K562 (cell line): ENCODE measurements around the gene P4HB. TPM values are rescaled to one million over a fixed set of nuclear protein-coding genes. Genes with fewer than 3 reads are reported as not detected.

Experiments
- EGR1 ChIP-seq: fragments of 450-650 bp; conservative IDR thresholded peaks from 2 replicates; pipeline ENCODE4 v1.6.1; 2017; ENCODE audit warnings: mild to moderate bottlenecking
- FIP1L1 ChIP-seq: fragments of 200-400 bp; formaldehyde crosslinking; IDR thresholded peaks from 2 replicates; pipeline ENCODE4 v1.6.1; 2018; ENCODE audit warnings: mild to moderate bottlenecking, low read depth, low read length; ENCODE audit not compliant: poor library complexity, severe bottlenecking
- FOXJ3 ChIP-seq: sonication (generic); formaldehyde crosslinking; IDR thresholded peaks from 2 replicates; pipeline ENCODE4 v1.4.0; 2020; ENCODE audit warnings: mild to moderate bottlenecking, missing genetic modification reagents
- ILK ChIP-seq: fragments of 450-650 bp; IDR thresholded peaks from 2 replicates; pipeline ENCODE4 v1.6.1; 2016; ENCODE audit warnings: missing genetic modification characterization, low read depth, mild to moderate bottlenecking, missing compliant biosample characterization, moderate library complexity, borderline replicate concordance
- IRF2 ChIP-seq: sonication (generic); formaldehyde crosslinking; IDR thresholded peaks from 2 replicates; pipeline ENCODE4 v1.8.1; 2022; ENCODE audit warnings: mild to moderate bottlenecking, missing genetic modification reagents
- KDM4B ChIP-seq, 2 experiments: fragments of 450-650 bp in 1 of 2; sonication (generic) in 1 of 2; IDR thresholded peaks; 2 replicates each; pipeline ENCODE4 v1.6.1; 2016 to 2017; ENCODE audit warnings: borderline replicate concordance in 2 of 2, antibody characterized with exemption in 1 of 2, low read depth in 1 of 2, mild to moderate bottlenecking in 1 of 2
- MLLT1 ChIP-seq, 2 experiments: fragments of 450-650 bp; IDR thresholded peaks; 2 replicates each; pipeline ENCODE4 v1.6.1; 2016
- NKRF ChIP-seq: fragments of 450-650 bp; IDR thresholded peaks from 2 replicates; pipeline ENCODE4 v1.6.1; 2016; ENCODE audit warnings: borderline replicate concordance
- POLR2AphosphoS5 ChIP-seq: IDR thresholded peaks from 2 replicates; pipeline ENCODE4 v1.6.1; 2011; ENCODE audit warnings: mild to moderate bottlenecking, low read depth, low read length, moderate library complexity; ENCODE audit not compliant: control insufficient read depth, insufficient read depth
- POLR2G ChIP-seq: fragments of 200-400 bp; formaldehyde crosslinking; IDR thresholded peaks from 2 replicates; pipeline ENCODE4 v1.6.1; 2017; ENCODE audit warnings: low read depth, mild to moderate bottlenecking, antibody characterized with exemption, low read length, moderate library complexity
- RAD21 ChIP-seq, 2 experiments: fragments of 250-450 bp in 1 of 2; fragments of 450-650 bp in 1 of 2; sonication (Bioruptor Pico) in 1 of 2; formaldehyde crosslinking in 1 of 2; IDR thresholded peaks in 1 of 2; conservative IDR thresholded peaks in 1 of 2; 2 replicates each; pipeline versions ENCODE4 v1.4.0 to v1.8.0; 2020 to 2022; ENCODE audit warnings: mild to moderate bottlenecking in 2 of 2, moderate library complexity in 1 of 2
- RBM15 ChIP-seq: fragments of 200-400 bp; formaldehyde crosslinking; IDR thresholded peaks from 2 replicates; pipeline ENCODE4 v1.6.1; 2018; ENCODE audit warnings: mild to moderate bottlenecking, low read length, moderate library complexity; ENCODE audit not compliant: insufficient read depth
- ZNF407 ChIP-seq: fragments of 450-650 bp; IDR thresholded peaks from 2 replicates; pipeline ENCODE4 v1.6.1; 2016; ENCODE audit warnings: low read depth
- ZZZ3 ChIP-seq: fragments of 450-650 bp; IDR thresholded peaks from 2 replicates; pipeline ENCODE4 v1.6.1; 2016; ENCODE audit warnings: antibody characterized with exemption, mild to moderate bottlenecking, moderate library complexity
- polyA plus RNA-seq, 8 experiments: library from polyadenylated mRNA; depleted of rRNA in 4 of 8; stranded (reverse) in 5 of 8; unstranded in 3 of 8; fragments of >200 nt; fragmentation: Nextera tagmentation in 2 of 8; fragmentation: Illumina TruSeq in 1 of 8; extraction: Ambion mirVana in 2 of 8; extraction: Trizol in 1 of 8; gene quantifications; 2 replicates each; pipeline versions ENCODE4 v1.2.1 to v1.2.3, GENCODE V29; 2011 to 2014; ENCODE audit warnings: inconsistent platforms in 1 of 8, missing spikeins in 1 of 8
- total RNA-seq, 7 experiments: library from RNA; depleted of rRNA in 6 of 7; stranded (reverse); fragments of >200 nt in 6 of 7; fragmentation: Illumina TruSeq in 2 of 7; extraction: Trizol in 2 of 7; gene quantifications; 2 replicates each; pipeline versions ENCODE4 v1.2.1 to v1.2.3, GENCODE V29; 2011 to 2021; ENCODE audit warnings: low replicate concordance in 1 of 7

P4HB gene
- total and polyA plus RNA-seq, 9 of the 15 experiments (the other 6 are each of a cell fraction or from before 2014, with no cell fraction given) = 4.4 to 645 (median 325) TPM

GRCh38 chr17:81821603-81822311 lies 38.6 kb downstream of the P4HB start (continued):
- TF ChIP-seq FIP1L1 (no peak), RAD21 (CRISPR knock-in tag; conservative IDR thresholded peaks at IDR 0.05 in 1 of 2, IDR thresholded peaks at IDR 0.05 in 1 of 2) (peak; percentile 64 to 79), IRF2 (CRISPR knock-in tag) (no peak), POLR2AphosphoS5 (no peak), ILK (no peak), NKRF (no peak), MLLT1 (IDR thresholded peaks at IDR 0.05) (no peak; a peak in 1 of 4 replicates), FOXJ3 (no peak), EGR1 (no peak; the same call in 1 of the 2 replicates), POLR2G (peak; percentile 55; the same call in 1 of the 2 replicates), KDM4B (IDR thresholded peaks at IDR 0.05; ENCODE audit: borderline replicate concordance in 2 of 2, low read depth in 1 of 2) (no peak), ZZZ3 (no peak), ZNF407 (no peak), RBM15 (no peak)
